ENCODE data around the gene AGBL4. TPM values are rescaled to one million over a fixed set of nuclear protein-coding genes. Genes with fewer than 3 reads are reported as not detected.

Gene AGBL4
- total RNA-seq, 2 donors from 2014 or later = not detected

DNA sequence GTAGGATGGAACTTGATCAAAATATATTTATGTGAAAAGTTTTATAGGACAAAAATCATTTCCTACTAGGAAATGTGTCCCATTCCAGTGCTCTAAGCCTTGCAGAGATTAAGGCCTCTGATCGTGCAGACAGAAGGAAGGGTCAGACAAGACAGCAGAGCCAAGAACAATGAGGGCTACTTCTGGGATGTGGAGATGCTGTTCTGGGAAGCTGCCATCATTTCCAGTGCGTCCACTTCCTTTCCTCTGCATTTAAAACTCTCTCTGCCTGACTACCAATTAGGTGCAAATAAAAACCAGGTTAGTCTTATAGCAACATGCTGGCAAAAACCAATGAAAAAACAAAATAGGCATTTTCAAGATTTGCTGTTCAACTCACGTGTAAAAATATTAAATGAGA is 1283.1 kb downstream of the AGBL4 start:
- Mint-ChIP-seq H3K4me1 (peaks cover 2% of the 10 kb centered on the region), H3K27me3 (peaks cover 12% of the 10 kb centered on the region), H3K4me3 (no peak overlapping the region), H3K27ac (no peak overlapping the region), H3K36me3 (ENCODE audit: low read depth) (no peaks in the 10 kb centered on the region)
- no peaks in the 10 kb centered on the region for H3K9me3 ChIP-seq (ENCODE audit: control insufficient read depth, low read length, poor library complexity, severe bottlenecking)
- DNase-seq (no peak), ATAC-seq (no peak)

DNA sequence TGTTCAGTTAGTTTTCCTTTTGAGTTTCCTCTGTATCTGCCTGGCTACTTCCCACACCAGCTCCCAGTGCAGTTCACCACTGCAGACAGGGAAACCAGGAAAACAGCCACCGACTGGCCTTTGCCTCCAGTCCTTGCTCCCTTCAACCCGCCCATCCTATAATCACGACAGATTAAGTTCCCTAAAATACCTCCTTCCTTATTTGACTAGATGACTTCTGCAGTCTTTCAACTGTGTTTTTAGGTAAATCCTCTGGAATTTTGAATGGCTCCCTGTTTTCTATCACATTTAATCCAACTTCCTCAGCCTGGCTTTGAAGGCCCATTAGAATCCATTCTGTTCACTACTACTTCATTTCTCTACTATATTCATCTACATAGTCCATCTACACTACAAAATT is 1284.7 kb downstream of the AGBL4 start:
- no peak overlapping the region for H3K4me3 Mint-ChIP-seq
- H3K27me3 Mint-ChIP-seq = peaks cover 13% of the 10 kb centered on the region
- no peak for ATAC-seq
- no peak overlapping the region for H3K27ac Mint-ChIP-seq
- H3K4me1 Mint-ChIP-seq = no peaks in the 10 kb centered on the region
- no peaks in the 10 kb centered on the region for H3K36me3 Mint-ChIP-seq (ENCODE audit: low read depth)
- H3K9me3 ChIP-seq (ENCODE audit: control insufficient read depth, low read length, poor library complexity, severe bottlenecking) = no peaks in the 10 kb centered on the region
- DNase-seq = no peak

DNA sequence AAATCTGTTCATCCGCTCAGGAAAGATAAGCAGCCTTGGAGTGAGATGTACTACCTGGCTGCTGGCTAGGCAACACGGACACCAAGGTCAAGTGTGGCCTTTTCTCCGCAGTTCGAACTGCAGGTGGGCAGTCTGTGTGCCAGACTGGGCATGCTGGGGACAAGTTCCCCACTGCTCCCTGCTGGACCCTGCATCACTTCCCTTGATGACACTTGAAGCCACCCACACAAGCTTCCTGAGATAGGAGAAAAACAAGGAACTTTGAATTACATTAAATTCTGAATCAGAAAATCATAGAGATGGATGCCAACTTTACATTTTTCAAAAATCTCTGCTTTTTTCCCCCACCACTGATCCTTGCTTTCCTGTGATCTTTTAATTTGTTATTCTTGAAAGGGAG is 1285.4 kb downstream of the AGBL4 start:
- H3K36me3 Mint-ChIP-seq (ENCODE audit: low read depth) = no peaks in the 10 kb centered on the region
- H3K4me1 Mint-ChIP-seq = no peaks in the 10 kb centered on the region
- no peaks in the 10 kb centered on the region for H3K9me3 ChIP-seq (ENCODE audit: control insufficient read depth, low read length, poor library complexity, severe bottlenecking)
- peaks cover 13% of the 10 kb centered on the region for H3K27me3 Mint-ChIP-seq
- DNase-seq (no peak), ATAC-seq (no peak)
- H3K4me3 Mint-ChIP-seq = no peak overlapping the region
- no peak overlapping the region for H3K27ac Mint-ChIP-seq

DNA sequence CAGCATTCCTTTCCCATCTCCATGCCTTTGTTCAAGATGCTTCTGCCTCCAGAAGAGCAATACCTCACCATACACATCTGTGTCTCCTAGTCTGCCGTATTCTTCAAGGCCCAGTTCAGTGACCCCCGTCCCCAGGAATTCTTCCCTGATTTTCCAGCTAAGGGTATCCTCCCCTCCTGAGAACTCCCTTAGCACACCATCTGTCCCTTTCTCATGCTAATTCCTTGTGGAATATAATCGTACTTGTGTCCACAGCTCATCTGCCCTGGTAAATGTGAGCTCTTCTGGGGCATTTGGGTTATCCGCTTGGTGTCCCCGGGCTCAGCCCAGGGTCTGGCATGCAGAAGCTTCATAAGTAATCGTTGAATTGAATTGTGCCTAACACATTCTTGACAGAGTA is 1288.0 kb downstream of the AGBL4 start:
- H3K4me1 Mint-ChIP-seq = no peaks in the 10 kb centered on the region
- H3K36me3 Mint-ChIP-seq (ENCODE audit: low read depth) = no peaks in the 10 kb centered on the region
- peaks cover 13% of the 10 kb centered on the region for H3K27me3 Mint-ChIP-seq
- ATAC-seq (no peak), DNase-seq (no peak)
- H3K27ac Mint-ChIP-seq = no peak overlapping the region
- no peaks in the 10 kb centered on the region for H3K9me3 ChIP-seq (ENCODE audit: control insufficient read depth, low read length, poor library complexity, severe bottlenecking)
- H3K4me3 Mint-ChIP-seq = no peak overlapping the region

DNA sequence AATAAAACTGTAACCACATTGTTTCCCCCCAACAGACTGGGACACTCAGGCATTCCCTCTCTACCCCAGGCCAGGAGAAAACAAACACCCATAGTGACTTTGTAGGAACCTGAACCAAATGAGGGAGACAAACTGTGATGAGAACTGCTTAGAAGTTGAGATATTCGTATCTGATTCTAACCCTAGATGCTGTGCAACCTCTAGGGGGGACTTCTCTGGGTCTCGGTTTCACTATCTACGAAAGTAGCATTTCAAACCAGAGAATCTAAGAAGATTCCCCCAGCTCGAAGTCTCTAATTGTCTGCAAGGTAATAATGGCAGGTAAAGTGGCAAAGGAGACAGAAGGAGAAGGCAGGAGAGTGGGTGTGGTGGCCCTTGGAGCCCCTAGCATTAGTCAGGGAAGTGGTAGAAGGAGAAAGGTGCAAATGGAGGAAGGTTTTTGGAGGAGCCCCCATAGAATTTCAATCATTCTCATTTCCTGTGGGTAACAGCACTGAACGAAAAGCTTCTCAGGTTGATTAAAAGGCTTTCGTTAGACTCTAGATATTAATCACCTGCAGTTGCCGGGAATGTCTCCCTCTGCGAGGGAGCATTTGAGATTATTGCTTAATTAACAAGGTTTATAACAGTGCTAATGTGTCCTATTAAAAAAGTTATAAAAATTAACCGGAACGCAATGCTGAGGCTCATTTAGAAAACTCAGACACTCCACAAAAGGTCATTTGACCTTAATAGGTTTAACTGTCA is 1293.4 kb downstream of the AGBL4 start:
- H3K4me1 Mint-ChIP-seq = no peaks in the 10 kb centered on the region
- H3K27me3 Mint-ChIP-seq = peaks cover 6% of the 10 kb centered on the region
- no peaks in the 10 kb centered on the region for H3K9me3 ChIP-seq (ENCODE audit: control insufficient read depth, low read length, poor library complexity, severe bottlenecking)
- H3K4me3 Mint-ChIP-seq = peak overlapping the region; percentile 4
- H3K36me3 Mint-ChIP-seq (ENCODE audit: low read depth) = no peaks in the 10 kb centered on the region
- ATAC-seq = no peak
- no peak for DNase-seq
- no peak overlapping the region for H3K27ac Mint-ChIP-seq

DNA sequence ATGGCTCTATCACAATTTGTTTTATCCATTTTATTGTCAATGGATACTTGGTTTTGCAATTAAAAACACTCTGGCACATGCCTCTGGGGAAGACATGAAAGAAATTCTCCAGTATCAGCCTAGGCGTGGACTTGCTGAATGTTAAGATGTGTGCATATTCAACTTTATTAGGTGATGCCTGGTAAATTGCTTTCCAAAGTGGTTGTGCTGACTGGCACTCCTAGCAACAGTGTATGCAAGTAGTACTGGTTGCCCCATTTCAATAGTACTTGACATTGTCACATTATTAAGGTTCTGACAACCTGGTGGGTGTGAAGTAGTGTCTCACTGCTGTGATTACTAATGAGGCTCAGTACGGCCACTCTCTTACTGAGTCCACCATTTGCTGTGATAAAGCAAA is 1295.2 kb downstream of the AGBL4 start:
- Mint-ChIP-seq H3K27ac (no peak overlapping the region), H3K4me3 (no peak overlapping the region), H3K27me3 (peaks cover 8% of the 10 kb centered on the region), H3K36me3 (ENCODE audit: low read depth) (no peaks in the 10 kb centered on the region), H3K4me1 (no peaks in the 10 kb centered on the region)
- no peaks in the 10 kb centered on the region for H3K9me3 ChIP-seq (ENCODE audit: control insufficient read depth, low read length, poor library complexity, severe bottlenecking)
- no peak for DNase-seq
- no peak for ATAC-seq

DNA sequence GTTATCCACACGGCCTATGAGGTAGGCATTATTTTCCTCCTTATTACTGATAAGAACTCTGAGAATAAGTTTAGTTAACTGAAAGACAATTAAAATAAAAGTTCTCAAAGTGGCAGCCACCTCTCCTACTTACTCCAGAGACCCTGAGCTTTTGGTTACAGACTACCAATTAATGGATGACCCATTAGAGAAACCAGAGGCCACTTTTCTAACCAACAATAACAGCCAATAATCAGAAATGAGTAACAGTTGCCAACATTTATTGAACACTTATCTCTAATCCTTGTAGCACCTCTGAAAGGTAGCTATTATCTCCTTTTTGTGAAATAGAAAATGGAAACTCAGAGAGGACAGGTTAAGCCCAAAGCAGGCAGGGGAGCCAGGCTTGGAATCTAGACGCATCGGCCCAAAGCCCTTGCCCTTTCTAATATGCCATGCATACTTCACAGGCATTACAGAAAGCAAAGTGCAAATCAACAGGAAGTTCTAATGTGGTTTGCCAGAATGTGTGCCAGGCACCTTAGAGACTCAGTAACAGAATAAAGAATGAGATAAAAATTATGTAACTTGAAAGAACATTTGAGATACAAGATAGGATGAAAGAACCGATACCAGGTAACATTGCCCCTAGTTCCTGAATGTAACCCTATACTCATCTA is 1297.1 kb downstream of the AGBL4 start:
- DNase-seq = no peak
- no peak overlapping the region for H3K4me3 Mint-ChIP-seq
- no peak for ATAC-seq

DNA sequence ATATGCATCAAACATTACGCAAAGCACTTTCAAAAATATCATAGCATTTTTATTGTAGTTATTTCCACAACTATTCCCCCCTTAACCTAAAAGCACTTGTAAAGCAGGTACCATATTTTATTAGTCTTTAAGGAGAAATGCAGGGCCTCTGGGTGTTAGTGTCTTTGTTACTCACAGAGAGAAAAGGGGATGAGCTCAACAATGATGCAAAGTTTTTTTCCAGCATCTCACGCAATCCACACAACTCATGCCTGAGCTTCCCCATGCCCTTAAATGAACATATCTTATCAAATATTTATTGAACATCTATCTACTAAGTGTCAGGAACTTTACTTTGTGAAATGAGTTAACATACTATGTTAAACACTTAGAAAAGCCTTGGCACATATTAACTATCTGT is 1297.6 kb downstream of the AGBL4 start:
- no peak for ATAC-seq
- no peaks in the 10 kb centered on the region for H3K9me3 ChIP-seq (ENCODE audit: control insufficient read depth, low read length, poor library complexity, severe bottlenecking)
- H3K4me3 Mint-ChIP-seq = no peak overlapping the region
- no peaks in the 10 kb centered on the region for H3K36me3 Mint-ChIP-seq (ENCODE audit: low read depth)
- H3K4me1 Mint-ChIP-seq = no peaks in the 10 kb centered on the region
- DNase-seq = no peak
- H3K27ac Mint-ChIP-seq = no peak overlapping the region
- peaks cover 26% of the 10 kb centered on the region for H3K27me3 Mint-ChIP-seq

More for the DNA sequence above, 1297.1 kb downstream of the AGBL4 start:
- no peak overlapping the region for H3K27ac Mint-ChIP-seq
- peaks cover 23% of the 10 kb centered on the region for H3K27me3 Mint-ChIP-seq
- no peaks in the 10 kb centered on the region for H3K9me3 ChIP-seq (ENCODE audit: control insufficient read depth, low read length, poor library complexity, severe bottlenecking)
- no peaks in the 10 kb centered on the region for H3K36me3 Mint-ChIP-seq (ENCODE audit: low read depth)
- H3K4me1 Mint-ChIP-seq = no peaks in the 10 kb centered on the region

DNA sequence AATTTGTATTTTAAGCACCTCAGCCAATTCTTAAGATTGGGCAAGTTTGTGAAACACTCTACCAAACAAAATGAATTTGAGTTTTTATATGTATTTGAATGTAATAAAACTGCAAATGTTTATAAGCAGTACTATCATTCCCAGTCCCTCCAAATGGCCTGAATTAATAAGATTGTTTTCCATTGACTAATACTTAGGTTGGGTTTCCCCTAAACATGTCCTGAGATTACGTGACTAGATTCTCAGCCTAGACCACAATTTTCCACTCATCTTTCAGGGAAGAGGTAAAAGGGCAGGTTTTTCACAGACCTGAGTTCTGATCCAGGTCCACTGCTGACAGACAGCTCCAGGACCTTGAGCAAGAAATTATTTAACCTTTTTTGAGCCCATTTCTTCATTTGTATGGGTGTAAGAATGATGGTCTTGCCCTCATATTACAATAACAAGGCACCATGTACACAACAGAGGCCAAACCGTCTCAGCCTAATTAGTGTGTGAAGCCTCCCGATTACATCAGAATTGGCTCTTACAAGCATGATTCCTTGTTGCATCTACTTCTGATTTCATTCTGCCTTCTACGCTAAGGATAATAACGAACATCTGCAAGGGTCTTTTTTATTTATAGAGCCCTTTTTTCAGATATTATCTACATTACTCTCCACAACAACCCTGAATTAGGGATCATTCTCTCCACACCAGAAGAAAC is 1298.3 kb downstream of the AGBL4 start:
- DNase-seq (no peak), ATAC-seq (no peak)
- Mint-ChIP-seq H3K27ac (no peak overlapping the region), H3K36me3 (ENCODE audit: low read depth) (no peaks in the 10 kb centered on the region), H3K27me3 (peaks cover 26% of the 10 kb centered on the region), H3K4me3 (no peak overlapping the region), H3K4me1 (no peaks in the 10 kb centered on the region)
- H3K9me3 ChIP-seq (ENCODE audit: control insufficient read depth, low read length, poor library complexity, severe bottlenecking) = no peaks in the 10 kb centered on the region

DNA sequence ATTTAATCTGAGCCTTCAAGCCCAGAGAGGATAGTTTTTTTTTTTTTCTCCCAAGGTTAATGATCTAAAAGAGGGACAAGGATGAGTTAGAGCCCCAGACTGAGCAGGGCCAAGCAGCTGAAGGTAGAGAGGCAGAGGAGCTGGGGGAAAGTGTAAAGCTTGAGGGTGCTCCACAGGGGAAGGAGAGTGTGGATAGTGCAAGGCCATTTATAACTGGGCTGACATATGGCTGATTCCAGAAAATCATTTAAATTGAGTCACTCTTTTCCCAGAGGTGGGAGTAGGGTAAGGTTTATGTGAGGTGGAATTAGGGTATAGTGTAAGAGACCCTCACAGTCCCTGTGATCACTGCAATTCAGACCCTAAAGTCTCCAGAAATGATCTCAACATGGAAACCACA is 1302.8 kb downstream of the AGBL4 start:
- Mint-ChIP-seq H3K27me3 (peaks cover 31% of the 10 kb centered on the region), H3K4me3 (no peak overlapping the region), H3K36me3 (ENCODE audit: low read depth) (no peaks in the 10 kb centered on the region), H3K4me1 (no peaks in the 10 kb centered on the region), H3K27ac (no peak overlapping the region)
- ATAC-seq (no peak), DNase-seq (no peak)
- no peaks in the 10 kb centered on the region for H3K9me3 ChIP-seq (ENCODE audit: control insufficient read depth, low read length, poor library complexity, severe bottlenecking)

DNA sequence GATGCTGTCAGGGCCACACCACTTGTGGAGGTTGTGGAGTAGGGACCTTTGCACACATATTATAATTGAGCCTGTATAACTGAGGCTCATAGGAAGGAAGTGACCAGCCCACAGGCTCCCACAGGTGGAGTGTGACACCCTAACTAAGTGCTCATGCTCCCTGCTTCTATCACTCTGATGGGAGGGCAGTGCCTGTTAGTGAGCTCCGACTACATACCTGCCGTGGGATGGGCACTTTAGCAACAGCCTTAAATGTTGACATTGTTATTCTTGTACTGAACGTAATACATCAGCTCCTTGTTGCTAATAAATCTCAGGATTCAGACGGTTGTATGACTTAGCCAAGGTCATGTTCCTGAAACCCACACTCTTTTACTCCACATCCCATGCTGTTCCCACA is 1305.0 kb downstream of the AGBL4 start:
- Mint-ChIP-seq H3K27ac (no peak overlapping the region), H3K27me3 (peaks cover 24% of the 10 kb centered on the region), H3K36me3 (ENCODE audit: low read depth) (no peaks in the 10 kb centered on the region), H3K4me1 (no peaks in the 10 kb centered on the region), H3K4me3 (no peak overlapping the region)
- DNase-seq (no peak), ATAC-seq (no peak)
- no peaks in the 10 kb centered on the region for H3K9me3 ChIP-seq (ENCODE audit: control insufficient read depth, low read length, poor library complexity, severe bottlenecking)

DNA sequence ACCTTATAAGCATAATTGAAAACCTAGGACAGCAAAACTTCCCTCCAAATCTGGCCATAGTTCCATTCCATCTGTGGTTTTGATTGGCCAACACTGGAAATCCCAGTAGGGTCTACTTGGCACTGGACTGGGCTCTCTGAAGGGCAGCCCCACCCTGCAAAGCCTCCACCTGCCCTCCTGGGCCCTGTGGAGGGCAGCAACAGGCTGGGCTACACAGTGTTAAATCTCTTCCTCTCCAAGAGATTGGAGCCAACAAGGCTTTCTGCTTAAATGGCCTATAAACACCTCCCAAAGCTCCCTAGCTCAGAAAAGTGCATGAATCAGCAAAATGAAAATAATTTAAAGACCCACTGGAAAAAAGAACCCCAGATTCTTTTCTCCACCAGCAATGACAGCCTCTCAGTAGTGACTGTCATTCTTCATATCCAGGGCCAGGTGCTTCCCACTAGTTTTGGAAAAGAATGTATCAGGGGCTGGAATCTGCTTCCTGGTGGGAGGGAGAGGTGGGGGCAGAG is 1305.6 kb downstream of the AGBL4 start:
- Mint-ChIP-seq H3K27ac (no peak overlapping the region), H3K4me1 (no peaks in the 10 kb centered on the region), H3K27me3 (peaks cover 18% of the 10 kb centered on the region), H3K4me3 (no peak overlapping the region), H3K36me3 (ENCODE audit: low read depth) (no peaks in the 10 kb centered on the region)
- no peaks in the 10 kb centered on the region for H3K9me3 ChIP-seq (ENCODE audit: control insufficient read depth, low read length, poor library complexity, severe bottlenecking)
- ATAC-seq = no peak
- DNase-seq = no peak

DNA sequence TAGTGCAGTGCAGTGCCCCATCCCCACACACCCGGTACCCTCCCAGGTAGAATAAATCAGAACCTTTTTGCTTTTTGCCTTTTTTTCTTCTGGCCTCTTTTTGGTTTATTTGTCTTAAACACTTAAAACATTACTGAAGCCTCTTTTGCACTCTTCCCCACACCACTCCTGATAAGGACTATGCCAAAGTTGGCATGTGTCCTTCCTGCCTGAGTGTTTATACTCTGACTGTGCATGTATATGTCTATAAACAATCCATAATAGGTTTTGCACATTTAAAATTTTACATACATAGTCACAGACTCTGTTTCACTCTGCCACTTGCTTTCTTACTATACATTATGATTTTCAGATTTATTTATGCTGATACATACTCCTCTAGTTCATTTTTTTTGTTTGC is 1306.7 kb downstream of the AGBL4 start:
- Mint-ChIP-seq H3K27ac (no peak overlapping the region), H3K4me1 (no peaks in the 10 kb centered on the region), H3K36me3 (ENCODE audit: low read depth) (no peaks in the 10 kb centered on the region), H3K27me3 (peaks cover 14% of the 10 kb centered on the region), H3K4me3 (no peak overlapping the region)
- H3K9me3 ChIP-seq (ENCODE audit: control insufficient read depth, low read length, poor library complexity, severe bottlenecking) = no peaks in the 10 kb centered on the region
- DNase-seq (no peak), ATAC-seq (no peak)
